Osteoblast (primary cell): Measurements from ENCODE around the gene ALX4. TPM values are rescaled to one million over a fixed set of nuclear protein-coding genes. Genes with fewer than 3 reads are reported as not detected.

Experiments used
- DNase-seq: peaks from one replicate; pipeline ENCODE4 v3.0.0; 2011; ENCODE audit warnings: low spot score, mixed read lengths; ENCODE audit not compliant: insufficient read length; ENCODE audit errors: missing footprints
- H2AFZ ChIP-seq: 2 replicates; pipeline ENCODE4 v1.6.0; 2011; ENCODE audit warnings: mild to moderate bottlenecking, low read length
- H3K27ac ChIP-seq: 2 replicates; pipeline ENCODE4 v1.5.1; 2011; ENCODE audit warnings: mild to moderate bottlenecking, low read depth, low read length, moderate library complexity
- H3K27me3 ChIP-seq: 2 replicates; pipeline ENCODE4 v1.6.0; 2012; ENCODE audit warnings: mild to moderate bottlenecking, control low read depth, inconsistent platforms, low read length, moderate library complexity; ENCODE audit not compliant: insufficient read depth
- H3K36me3 ChIP-seq: 2 replicates; pipeline ENCODE4 v1.5.1; 2011; ENCODE audit warnings: mild to moderate bottlenecking, low read length, control low read depth, moderate library complexity; ENCODE audit not compliant: insufficient read depth
- H3K4me1 ChIP-seq: 2 replicates; pipeline ENCODE4 v1.5.1; 2011; ENCODE audit warnings: mild to moderate bottlenecking, low read length, control low read depth, moderate library complexity; ENCODE audit not compliant: insufficient read depth
- H3K4me2 ChIP-seq: 2 replicates; pipeline ENCODE4 v1.6.0; 2011; ENCODE audit warnings: mild to moderate bottlenecking, low read length; ENCODE audit not compliant: insufficient read depth
- H3K4me3 ChIP-seq: fragments of 200-600 bp; sonication (generic); 3 replicates; pipeline ENCODE4 v1.5.1; 2012; ENCODE audit warnings: mild to moderate bottlenecking, low read length, inconsistent platforms; ENCODE audit not compliant: insufficient read depth
- H3K79me2 ChIP-seq: 2 replicates; pipeline ENCODE4 v1.6.0; 2012; ENCODE audit warnings: mild to moderate bottlenecking, low read length, control low read depth, inconsistent platforms; ENCODE audit not compliant: insufficient read depth
- H3K9me3 ChIP-seq: 2 replicates; pipeline ENCODE4 v1.5.1; 2011; ENCODE audit warnings: low read depth, low read length, control low read depth
- H4K20me1 ChIP-seq: 2 replicates; pipeline ENCODE4 v1.6.0; 2012; ENCODE audit warnings: mild to moderate bottlenecking, low read length, control low read depth; ENCODE audit not compliant: insufficient read depth
- total RNA-seq: library from RNA; depleted of rRNA; stranded (reverse); fragments of >200 nt; gene quantifications from 2 replicates; pipeline ENCODE4 v1.2.3, GENCODE V29; 2012
- TF ChIP-seq, protein P1 (sequence below): IDR thresholded peaks from 2 replicates; pipeline ENCODE4 v1.5.1; 2011; ENCODE audit warnings: mild to moderate bottlenecking, low read depth, low read length, moderate library complexity; ENCODE audit errors: extremely low read depth

The ALX4 gene
- total RNA-seq, 1 donor: under 0.01 TPM

DNA sequence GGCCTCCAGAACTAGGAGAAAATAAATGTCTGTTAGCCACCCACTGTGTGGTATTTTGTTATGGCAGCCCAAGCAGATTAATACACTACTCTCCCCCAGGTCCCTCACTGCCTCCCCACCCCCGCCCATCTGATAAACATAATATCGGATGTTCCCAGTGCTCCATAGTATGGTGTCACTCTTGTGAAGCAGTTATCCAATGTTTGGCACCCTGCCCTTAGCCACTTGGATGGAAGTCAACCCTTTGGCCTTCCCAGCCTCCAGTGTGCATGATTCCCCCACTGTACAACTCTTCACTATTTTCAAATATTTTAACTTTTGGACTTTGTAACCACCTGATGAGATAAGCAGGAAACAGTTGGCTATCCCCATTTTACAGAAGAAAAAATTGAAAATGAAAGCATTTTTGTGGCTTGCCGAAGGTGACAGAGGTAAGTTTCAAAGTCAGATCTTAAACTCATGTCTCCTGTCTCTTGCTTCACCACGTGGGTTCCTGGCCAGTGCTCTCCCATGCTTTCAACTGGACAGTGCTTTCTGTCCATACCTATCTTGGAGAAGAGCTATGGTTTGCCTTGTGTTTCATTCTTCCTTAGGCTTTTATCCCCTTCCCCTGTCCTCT, 53.2 kb downstream of the ALX4 start:
- no peak overlapping the region for H2AFZ ChIP-seq
- H3K4me3 ChIP-seq: no peak overlapping the region
- H4K20me1 ChIP-seq: no peaks in the 10 kb centered on the region
- no peak overlapping the region for H3K4me2 ChIP-seq
- DNase-seq: no peak
- no peaks in the 10 kb centered on the region for H3K4me1 ChIP-seq
- H3K9me3 ChIP-seq: no peaks in the 10 kb centered on the region
- no peak overlapping the region for H3K27ac ChIP-seq
- H3K27me3 ChIP-seq: no peaks in the 10 kb centered on the region
- TF ChIP-seq, protein P1, sequence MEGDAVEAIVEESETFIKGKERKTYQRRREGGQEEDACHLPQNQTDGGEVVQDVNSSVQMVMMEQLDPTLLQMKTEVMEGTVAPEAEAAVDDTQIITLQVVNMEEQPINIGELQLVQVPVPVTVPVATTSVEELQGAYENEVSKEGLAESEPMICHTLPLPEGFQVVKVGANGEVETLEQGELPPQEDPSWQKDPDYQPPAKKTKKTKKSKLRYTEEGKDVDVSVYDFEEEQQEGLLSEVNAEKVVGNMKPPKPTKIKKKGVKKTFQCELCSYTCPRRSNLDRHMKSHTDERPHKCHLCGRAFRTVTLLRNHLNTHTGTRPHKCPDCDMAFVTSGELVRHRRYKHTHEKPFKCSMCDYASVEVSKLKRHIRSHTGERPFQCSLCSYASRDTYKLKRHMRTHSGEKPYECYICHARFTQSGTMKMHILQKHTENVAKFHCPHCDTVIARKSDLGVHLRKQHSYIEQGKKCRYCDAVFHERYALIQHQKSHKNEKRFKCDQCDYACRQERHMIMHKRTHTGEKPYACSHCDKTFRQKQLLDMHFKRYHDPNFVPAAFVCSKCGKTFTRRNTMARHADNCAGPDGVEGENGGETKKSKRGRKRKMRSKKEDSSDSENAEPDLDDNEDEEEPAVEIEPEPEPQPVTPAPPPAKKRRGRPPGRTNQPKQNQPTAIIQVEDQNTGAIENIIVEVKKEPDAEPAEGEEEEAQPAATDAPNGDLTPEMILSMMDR: no peak
- no peaks in the 10 kb centered on the region for H3K36me3 ChIP-seq
- no peaks in the 10 kb centered on the region for H3K79me2 ChIP-seq

DNA sequence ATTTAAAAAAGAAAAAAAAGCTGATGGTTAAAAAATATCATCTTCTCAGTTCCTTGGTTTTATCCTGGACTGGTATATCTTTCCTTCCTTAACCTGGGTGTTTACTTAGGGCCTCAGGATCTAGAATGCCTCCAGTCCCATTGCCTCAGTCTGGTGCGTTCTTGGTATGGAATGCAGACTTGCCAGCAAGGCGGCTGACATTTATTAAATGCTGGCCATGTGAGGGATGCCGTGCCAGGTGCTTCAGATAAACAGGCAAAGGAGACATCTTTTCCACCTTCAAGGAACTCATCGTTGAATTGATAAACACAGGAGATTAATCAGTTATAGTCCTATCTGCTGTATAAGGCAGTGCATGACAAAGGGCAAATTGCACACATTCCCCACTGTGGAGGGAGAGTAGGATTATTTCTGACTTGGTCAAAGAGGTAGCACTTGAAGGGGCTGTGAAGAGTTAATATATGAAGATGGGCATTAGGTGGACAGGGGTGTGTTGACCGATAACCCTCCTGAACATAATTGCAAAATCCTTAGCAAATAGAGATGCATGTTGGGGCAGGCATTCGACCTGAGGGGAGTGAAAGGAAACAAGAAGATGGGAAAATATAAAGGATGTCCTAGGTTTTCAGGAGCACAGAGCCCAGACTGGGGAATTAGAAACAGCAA, 54.4 kb downstream of the ALX4 start:
- H4K20me1 ChIP-seq: no peaks in the 10 kb centered on the region
- no peak overlapping the region for H3K27ac ChIP-seq
- no peaks in the 10 kb centered on the region for H3K36me3 ChIP-seq
- H3K79me2 ChIP-seq: no peaks in the 10 kb centered on the region
- no peak overlapping the region for H2AFZ ChIP-seq
- H3K27me3 ChIP-seq: no peaks in the 10 kb centered on the region
- no peak for DNase-seq
- H3K9me3 ChIP-seq: no peaks in the 10 kb centered on the region
- no peak overlapping the region for H3K4me2 ChIP-seq
- H3K4me1 ChIP-seq: no peaks in the 10 kb centered on the region
- TF ChIP-seq, protein P1: no peak
- H3K4me3 ChIP-seq: no peak overlapping the region

DNA sequence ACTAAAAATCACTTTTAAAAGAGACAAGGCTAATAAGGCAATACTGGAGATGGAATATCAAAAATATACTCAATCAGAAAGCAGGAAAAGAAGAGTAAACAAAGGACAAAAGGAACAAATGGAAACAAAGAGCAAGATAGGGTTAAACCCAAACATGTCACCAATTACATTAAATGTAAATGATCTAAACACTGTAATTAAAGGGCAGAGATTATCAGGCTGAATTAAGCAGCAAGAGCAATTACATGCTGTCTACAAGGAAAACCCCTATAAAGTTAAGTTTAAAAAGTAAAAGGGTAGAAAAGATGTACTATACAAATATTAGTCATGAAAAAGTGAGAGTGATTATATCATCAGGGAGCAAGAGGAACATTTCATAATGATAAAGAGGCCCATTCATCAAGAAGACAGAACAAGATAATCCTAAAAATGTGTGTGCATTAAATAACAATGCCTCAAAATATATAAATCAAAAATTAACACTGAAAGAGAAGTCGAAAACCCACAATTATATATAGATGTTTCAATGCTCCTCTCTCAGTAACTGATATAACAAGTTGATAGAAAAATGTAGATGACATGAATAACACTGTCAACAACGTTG, 56.8 kb downstream of the ALX4 start:
- no peaks in the 10 kb centered on the region for H3K36me3 ChIP-seq
- TF ChIP-seq, protein P1: no peak
- no peaks in the 10 kb centered on the region for H4K20me1 ChIP-seq
- H3K4me3 ChIP-seq: no peak overlapping the region
- H3K27ac ChIP-seq: no peak overlapping the region
- no peaks in the 10 kb centered on the region for H3K9me3 ChIP-seq
- H3K4me2 ChIP-seq: no peak overlapping the region
- H3K27me3 ChIP-seq: no peaks in the 10 kb centered on the region
- no peak overlapping the region for H2AFZ ChIP-seq
- H3K4me1 ChIP-seq: peaks cover 3% of the 10 kb centered on the region
- H3K79me2 ChIP-seq: no peaks in the 10 kb centered on the region
- DNase-seq: no peak

DNA sequence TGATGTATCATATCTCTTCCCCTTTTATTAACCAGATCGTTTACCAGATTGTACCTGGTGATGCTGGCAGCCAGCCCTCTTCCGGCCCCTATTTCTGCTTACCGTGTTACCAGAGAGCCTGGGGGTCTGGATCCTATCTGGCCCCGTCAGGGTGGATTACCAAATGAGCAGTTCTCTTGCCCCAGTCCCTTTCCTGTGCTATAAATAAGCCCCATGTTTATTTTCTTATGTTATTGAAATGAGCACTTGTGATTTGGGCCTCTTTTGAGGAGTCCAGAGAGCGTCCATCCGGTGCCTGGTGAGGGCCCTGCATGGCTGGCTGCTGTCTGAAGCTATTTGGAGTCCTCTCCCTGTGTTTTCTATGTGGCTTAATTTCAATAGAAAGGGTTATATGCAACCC, 59.5 kb downstream of the ALX4 start:
- H3K4me3 ChIP-seq: no peak overlapping the region
- no peaks in the 10 kb centered on the region for H3K36me3 ChIP-seq
- no peak overlapping the region for H3K27ac ChIP-seq
- DNase-seq: no peak
- H3K9me3 ChIP-seq: no peaks in the 10 kb centered on the region
- H3K4me2 ChIP-seq: no peak overlapping the region
- no peaks in the 10 kb centered on the region for H3K27me3 ChIP-seq
- H4K20me1 ChIP-seq: no peaks in the 10 kb centered on the region
- H3K79me2 ChIP-seq: no peaks in the 10 kb centered on the region
- no peak overlapping the region for H2AFZ ChIP-seq
- peaks cover 21% of the 10 kb centered on the region for H3K4me1 ChIP-seq
- TF ChIP-seq, protein P1: no peak
